ENCODE results near the gene KIAA2012.
"Not testable (repeated sequence)": the region's sequence is repeated elsewhere in the genome, so short reads cannot be mapped to it uniquely, and the experiment has no call there.

Gene KIAA2012

GRCh38 chr2:202114795-202115194, 41.7 kb downstream of the KIAA2012 start:
- DNase-seq = no peak

- DNase-seq = no peak
Observed at GRCh38 chr2:202115479-202115971, 42.5 kb downstream of the KIAA2012 start.

GRCh38 chr2:202116691-202117090, 43.6 kb downstream of the KIAA2012 start:
- DNase-seq = no peak

GRCh38 chr2:202118168-202118567, 45.1 kb downstream of the KIAA2012 start:
- DNase-seq = no peak

GRCh38 chr2:202120828-202121227, 47.8 kb downstream of the KIAA2012 start:
- no peak for DNase-seq

GRCh38 chr2:202121532-202122162, 48.6 kb downstream of the KIAA2012 start:
- DNase-seq = peak in 10 of 56 donors; percentile 1 to 51 (median 10)

GRCh38 chr2:202122163-202122540, 49.1 kb downstream of the KIAA2012 start:
- DNase-seq = peak in 1 of 56 donors; percentile 51

- DNase-seq = peak in 33 of 56 donors; percentile 1 to 69 (median 18)
Observed at GRCh38 chr2:202122980-202123720, 50.1 kb downstream of the KIAA2012 start.

GRCh38 chr2:202124286-202124685, 51.2 kb downstream of the KIAA2012 start:
- DNase-seq = no peak

- no peak for DNase-seq
Observed at GRCh38 chr2:202127687-202128331, 54.8 kb downstream of the KIAA2012 start.

- no peak for DNase-seq
Observed at GRCh38 chr2:202129841-202130240, 56.8 kb downstream of the KIAA2012 start.

GRCh38 chr2:202133200-202133908, 60.3 kb downstream of the KIAA2012 start:
- DNase-seq = no peak

- DNase-seq = no peak
Observed at GRCh38 chr2:202133909-202134265, 60.8 kb downstream of the KIAA2012 start.

GRCh38 chr2:202135091-202135874, 62.2 kb downstream of the KIAA2012 start:
- peak in 23 of 56 donors; percentile 1 to 52 (median 18) for DNase-seq

GRCh38 chr2:202136039-202136438, 63.0 kb downstream of the KIAA2012 start:
- DNase-seq = not testable (repeated sequence)

GRCh38 chr2:202136526-202136925, 63.5 kb downstream of the KIAA2012 start:
- DNase-seq = no peak

- no peak for DNase-seq
Observed at GRCh38 chr2:202140522-202141252, 67.6 kb downstream of the KIAA2012 start.

- DNase-seq = no peak
Observed at GRCh38 chr2:202141329-202141947, 68.4 kb downstream of the KIAA2012 start.

- DNase-seq = no peak
Observed at GRCh38 chr2:202142540-202142939, 69.5 kb downstream of the KIAA2012 start.

GRCh38 chr2:202147775-202148174, 74.7 kb downstream of the KIAA2012 start:
- DNase-seq = peak in 1 of 56 donors; percentile 0

All from nucleus accumbens (tissue), 56 donors.